Ishikawa (cell line): ENCODE data around the gene FOSL1.

Source experiments
- CEBPB ChIP-seq: IDR thresholded peaks from 2 replicates; pipeline ENCODE4 v1.6.1; 2012
- CREB1 ChIP-seq: IDR thresholded peaks from 2 replicates; pipeline ENCODE4 v1.6.1; 2012; ENCODE audit warnings: low read depth
- EGR1 ChIP-seq: IDR thresholded peaks from 2 replicates; pipeline ENCODE4 v1.6.1; 2012
- EP300 ChIP-seq: IDR thresholded peaks from 2 replicates; pipeline ENCODE4 v1.6.1; 2012; ENCODE audit warnings: borderline replicate concordance
- FOXM1 ChIP-seq: IDR thresholded peaks from 2 replicates; pipeline ENCODE4 v1.6.1; 2012; ENCODE audit warnings: low read depth, borderline replicate concordance
- MAX ChIP-seq: IDR thresholded peaks from 2 replicates; pipeline ENCODE4 v1.6.1; 2012
- NFIC ChIP-seq: IDR thresholded peaks from 2 replicates; pipeline ENCODE4 v1.6.1; 2012
- RAD21 ChIP-seq: IDR thresholded peaks from 2 replicates; pipeline ENCODE4 v1.6.1; 2012; ENCODE audit warnings: low read depth
- REST ChIP-seq: IDR thresholded peaks from 2 replicates; pipeline ENCODE4 v1.6.1; 2012; ENCODE audit warnings: low read depth, mild to moderate bottlenecking
- TAF1 ChIP-seq: IDR thresholded peaks from 2 replicates; pipeline ENCODE4 v1.6.1; 2012; ENCODE audit warnings: low read depth, mild to moderate bottlenecking
- TCF12 ChIP-seq: IDR thresholded peaks from 2 replicates; pipeline ENCODE4 v1.6.1; 2012; ENCODE audit warnings: low read depth
- TEAD4 ChIP-seq: IDR thresholded peaks from 2 replicates; pipeline ENCODE4 v1.6.1; 2012
- USF1 ChIP-seq: IDR thresholded peaks from 2 replicates; pipeline ENCODE4 v1.6.1; 2012
- YY1 ChIP-seq: IDR thresholded peaks from 2 replicates; pipeline ENCODE4 v1.6.1; 2012; ENCODE audit warnings: low read depth
- ZBTB7A ChIP-seq: IDR thresholded peaks from 2 replicates; pipeline ENCODE4 v1.6.1; 2012; ENCODE audit warnings: low read depth

The FOSL1 gene

GRCh38 chr11:65880844-65881421, 19.3 kb downstream of the FOSL1 start:
- TF ChIP-seq TAF1 (no peak), REST (no peak), USF1 (no peak), EGR1 (no peak), NFIC (no peak), EP300 (no peak), YY1 (no peak), TCF12 (no peak), TEAD4 (no peak), CEBPB (no peak), ZBTB7A (no peak), RAD21 (no peak), CREB1 (no peak), FOXM1 (no peak), MAX (no peak)

GRCh38 chr11:65880027-65880426, 20.2 kb downstream of the FOSL1 start:
- TF ChIP-seq EGR1 (no peak), REST (no peak), CREB1 (no peak), RAD21 (no peak), CEBPB (no peak), USF1 (no peak), ZBTB7A (no peak), TAF1 (no peak), MAX (no peak), TCF12 (no peak)

- no peak for TF ChIP-seq FOXM1
- no peak for TF ChIP-seq TAF1
- no peak for TF ChIP-seq MAX
- no peak for TF ChIP-seq CREB1
- TF ChIP-seq RAD21, result no peak
- TF ChIP-seq YY1, result no peak
- no peak for TF ChIP-seq USF1
- no peak for TF ChIP-seq CEBPB
- no peak for TF ChIP-seq REST
- TF ChIP-seq TEAD4, result no peak
- TF ChIP-seq EP300, result no peak
- no peak for TF ChIP-seq TCF12
- TF ChIP-seq ZBTB7A, result no peak
- no peak for TF ChIP-seq NFIC
- no peak for TF ChIP-seq EGR1
Observed at GRCh38 chr11:65879617-65880016, 20.6 kb downstream of the FOSL1 start, which contains the start of gene CTSW. Gene CTSW, plus strand, starts transcription at chr11:65879837. Its CDS starts 18 bp downstream, at chr11:65879855.
